ENCODE results near the gene FGF8. TPM values are rescaled to one million over a fixed set of nuclear protein-coding genes. Genes with fewer than 3 reads are reported as not detected.

The FGF8 gene
- total RNA-seq, 4 donors from 2014 or later: not detected

GRCh38 chr10:101767600-101767945 lies 8.3 kb downstream of the FGF8 start:
- 41 to 50% methylated on average over 6 of the region's 6 CpGs for WGBS, 2 donors
- Histone ChIP-seq H3K27me3 (peaks cover 0 to 29% of the 10 kb centered on the region in 2 donors), H3K9me3 (no peaks in the 10 kb centered on the region), H3K4me1 (no peaks in the 10 kb centered on the region), H3K4me3 (no peak overlapping the region), H3K36me3 (peaks cover 0 to 11% (median 0%) of the 10 kb centered on the region in 3 donors), H3K27ac (no peak overlapping the region)
- no peak for DNase-seq (ENCODE audit: low spot score in 2 of 2)
- TF ChIP-seq POLR2A (IDR thresholded peaks at IDR 0.05) (no peak), EP300 (IDR thresholded peaks at IDR 0.05) (no peak), CTCF (IDR thresholded peaks at IDR 0.05) (no peak)

GRCh38 chr10:101766753-101767599 lies 8.9 kb downstream of the FGF8 start:
- Histone ChIP-seq H3K4me3 (no peak overlapping the region), H3K4me1 (no peaks in the 10 kb centered on the region), H3K36me3 (peaks cover 0 to 11% (median 0%) of the 10 kb centered on the region in 3 donors), H3K9me3 (no peaks in the 10 kb centered on the region), H3K27ac (no peak overlapping the region), H3K27me3 (peaks cover 0 to 23% of the 10 kb centered on the region in 2 donors)
- no peak for DNase-seq (ENCODE audit: low spot score in 2 of 2)
- TF ChIP-seq CTCF (IDR thresholded peaks at IDR 0.05): no peak
- TF ChIP-seq POLR2A (IDR thresholded peaks at IDR 0.05): no peak
- TF ChIP-seq EP300 (IDR thresholded peaks at IDR 0.05): no peak
- 59 to 63% methylated on average over 11 to 12 of the region's 12 CpGs for WGBS, 2 donors

DNA sequence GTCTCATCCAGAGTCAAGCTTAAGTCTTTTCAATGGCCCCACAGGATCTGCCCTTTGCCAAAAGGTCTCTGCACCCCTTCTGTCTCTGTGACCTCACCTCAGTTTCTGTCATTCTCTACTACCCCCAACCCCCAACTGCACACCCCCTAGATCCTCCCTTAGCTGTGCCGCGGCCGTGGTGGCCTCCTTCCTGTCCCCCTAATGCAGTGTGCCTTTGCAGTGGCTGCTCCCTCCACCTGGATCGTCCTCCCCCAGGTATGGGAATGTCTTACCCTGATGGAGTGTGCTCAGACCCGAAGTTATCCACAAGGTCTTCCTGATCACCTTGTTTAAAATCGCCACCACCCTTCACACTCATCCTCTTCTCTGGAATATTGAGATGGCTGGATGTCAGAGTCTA lies 9.6 kb downstream of the FGF8 start:
- Histone ChIP-seq H3K4me3 (no peak overlapping the region), H3K36me3 (peaks cover 0 to 11% (median 0%) of the 10 kb centered on the region in 3 donors), H3K4me1 (no peaks in the 10 kb centered on the region), H3K27me3 (peaks cover 0 to 17% of the 10 kb centered on the region in 2 donors), H3K27ac (no peak overlapping the region), H3K9me3 (no peaks in the 10 kb centered on the region)
- TF ChIP-seq EP300 (IDR thresholded peaks at IDR 0.05): no peak
- no peak for TF ChIP-seq POLR2A (IDR thresholded peaks at IDR 0.05)
- TF ChIP-seq CTCF (IDR thresholded peaks at IDR 0.05): no peak
- 81 to 84% methylated on average over 6 of the region's 6 CpGs for WGBS, 2 donors
- no peak for DNase-seq (ENCODE audit: low spot score in 2 of 2)

- TF ChIP-seq CTCF (IDR thresholded peaks at IDR 0.05): no peak
- no peak for TF ChIP-seq EP300 (IDR thresholded peaks at IDR 0.05)
- no peak for TF ChIP-seq POLR2A (IDR thresholded peaks at IDR 0.05)
- no peaks in the 10 kb centered on the region for H3K36me3 ChIP-seq
- H3K27me3 ChIP-seq: peaks cover 0 to 6% of the 10 kb centered on the region in 2 donors
- WGBS, 2 donors: 79 to 83% methylated on average over 8 to 10 of the region's 10 CpGs
- H3K4me3 ChIP-seq: no peak overlapping the region
- no peaks in the 10 kb centered on the region for H3K4me1 ChIP-seq
- DNase-seq (ENCODE audit: low spot score in 2 of 2): no peak
- no peak overlapping the region for H3K27ac ChIP-seq
- no peaks in the 10 kb centered on the region for H3K9me3 ChIP-seq
These were observed 12.6 kb downstream of the FGF8 start for GRCh38 chr10:101763141-101763846.

DNA sequence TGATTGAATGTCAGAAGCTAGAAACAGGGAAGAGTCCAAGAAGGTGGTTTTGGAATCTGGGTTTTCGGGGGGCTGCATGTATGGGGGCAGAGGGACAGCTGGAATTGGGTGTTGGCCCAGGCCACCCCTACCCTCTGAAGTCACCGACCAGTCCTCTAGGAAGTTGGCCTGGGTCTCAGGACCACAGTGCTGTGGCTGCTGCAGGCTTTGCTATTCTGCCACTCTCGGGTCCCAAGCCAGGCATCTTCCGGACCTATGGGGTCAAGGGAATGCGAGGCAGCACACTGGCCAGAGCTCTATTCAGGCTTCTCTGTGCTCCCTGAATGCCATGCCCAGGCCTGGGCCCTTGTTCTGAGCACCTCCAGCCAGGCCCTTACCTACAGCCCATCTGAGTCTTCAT lies 13.2 kb downstream of the FGF8 start:
- WGBS, 2 donors: 89 to 94% methylated on average over 4 to 5 of the region's 5 CpGs
- H3K4me1 ChIP-seq: no peaks in the 10 kb centered on the region
- H3K9me3 ChIP-seq: no peaks in the 10 kb centered on the region
- no peak overlapping the region for H3K4me3 ChIP-seq
- peaks cover 0 to 6% of the 10 kb centered on the region in 2 donors for H3K27me3 ChIP-seq
- H3K36me3 ChIP-seq: no peaks in the 10 kb centered on the region
- H3K27ac ChIP-seq: no peak overlapping the region
- DNase-seq (ENCODE audit: low spot score in 2 of 2): no peak
- TF ChIP-seq CTCF (IDR thresholded peaks at IDR 0.05) (no peak), EP300 (IDR thresholded peaks at IDR 0.05) (no peak), POLR2A (IDR thresholded peaks at IDR 0.05) (no peak)

Measured in tibial nerve (tissue), 4 donors.